CD14-positive monocyte (primary cell): Measurements from ENCODE around the gene CDYL2. TPM values are rescaled to one million over a fixed set of nuclear protein-coding genes. Genes with fewer than 3 reads are reported as not detected.

Source experiments
- DNase-seq, 3 donors: peaks; one replicate each; pipeline ENCODE4 v3.0.0-alpha.2; 2011 to 2022
- H2AFZ ChIP-seq: 2 replicates; pipeline ENCODE4 v1.6.0; 2012; ENCODE audit warnings: mild to moderate bottlenecking, low read depth, low read length, inconsistent platforms; ENCODE audit not compliant: insufficient read depth, poor library complexity, severe bottlenecking
- H3K27ac ChIP-seq, 2 donors: 1 replicate in 1 of 2; 2 replicates in 1 of 2; pipeline ENCODE4 v1.5.1; 2012 to 2013; ENCODE audit warnings: low read length in 2 of 2, control low read depth in 1 of 2, inconsistent platforms in 1 of 2, low read depth in 1 of 2, mild to moderate bottlenecking in 1 of 2
- H3K27me3 ChIP-seq, 2 donors: one replicate each; pipeline versions ENCODE4 v1.6.0 to v1.6.1; 2011 to 2013; ENCODE audit warnings: low read length in 2 of 2; ENCODE audit not compliant: control insufficient read depth in 2 of 2, insufficient read depth in 2 of 2
- H3K36me3 ChIP-seq, 2 donors: replicated peaks in 1 of 2; 1 replicate in 1 of 2; 2 replicates in 1 of 2; pipeline versions ENCODE4 v1.5.1 to v1.6.1; 2012 to 2013; ENCODE audit warnings: low read length in 2 of 2, control low read depth in 1 of 2, inconsistent platforms in 1 of 2, mild to moderate bottlenecking in 1 of 2; ENCODE audit not compliant: insufficient read depth in 2 of 2, control insufficient read depth in 1 of 2
- H3K4me1 ChIP-seq, 2 donors: 1 replicate in 1 of 2; 2 replicates in 1 of 2; pipeline versions ENCODE4 v1.5.1 to v1.6.1; 2012 to 2013; ENCODE audit warnings: low read length in 2 of 2, control low read depth in 1 of 2, inconsistent platforms in 1 of 2, mild to moderate bottlenecking in 1 of 2, moderate library complexity in 1 of 2; ENCODE audit not compliant: insufficient read depth in 2 of 2, control insufficient read depth in 1 of 2
- H3K4me2 ChIP-seq: replicated peaks from 2 replicates; pipeline ENCODE3; 2012; ENCODE audit warnings: low read length, moderate library complexity, mild to moderate bottlenecking; ENCODE audit not compliant: poor library complexity, severe bottlenecking; ENCODE audit errors: extremely low read depth
- H3K4me3 ChIP-seq, 3 experiments: fragments of 200-600 bp in 1 of 3; sonication (generic) in 1 of 3; replicated peaks in 1 of 3; 1 replicate in 2 of 3; 2 replicates in 1 of 3; pipeline ENCODE4 v1.5.1; 2011 to 2013; ENCODE audit warnings: low read length in 3 of 3, mild to moderate bottlenecking in 3 of 3, control low read depth in 2 of 3, low read depth in 2 of 3, inconsistent platforms in 1 of 3, moderate library complexity in 1 of 3
- H3K79me2 ChIP-seq: 2 replicates; pipeline ENCODE4 v1.6.0; 2012; ENCODE audit warnings: mild to moderate bottlenecking, control low read depth, inconsistent platforms, low read length, moderate library complexity; ENCODE audit not compliant: insufficient read depth
- H3K9ac ChIP-seq: 2 replicates; pipeline ENCODE4 v1.6.0; 2017; ENCODE audit warnings: low read length, mild to moderate bottlenecking; ENCODE audit not compliant: insufficient read depth, poor library complexity, severe bottlenecking
- H3K9me3 ChIP-seq, 2 donors: replicated peaks in 1 of 2; 1 replicate in 1 of 2; 2 replicates in 1 of 2; pipeline versions ENCODE4 v1.5.1 to v1.6.1; 2012 to 2013; ENCODE audit warnings: low read length in 2 of 2, control low read depth in 1 of 2; ENCODE audit not compliant: control insufficient read depth in 1 of 2, insufficient read depth in 1 of 2
- H4K20me1 ChIP-seq: 2 replicates; pipeline ENCODE4 v1.6.0; 2012; ENCODE audit warnings: mild to moderate bottlenecking, low read length, control low read depth, moderate library complexity; ENCODE audit not compliant: insufficient read depth
- H3K27ac Mint-ChIP-seq, 7 donors: one replicate each; pipeline ENCODE4 v1.8.0; 2020; ENCODE audit warnings: mild to moderate bottlenecking in 7 of 7, mixed read lengths in 7 of 7, moderate library complexity in 6 of 7, inconsistent platforms in 2 of 7
- H3K27me3 Mint-ChIP-seq, 3 donors: one replicate each; pipeline ENCODE4 v1.8.0; 2021 to 2022; ENCODE audit warnings: low read depth in 3 of 3, mild to moderate bottlenecking in 3 of 3, mixed read lengths in 3 of 3, moderate library complexity in 3 of 3, inconsistent platforms in 1 of 3
- H3K36me3 Mint-ChIP-seq, 2 donors: one replicate each; pipeline ENCODE4 v1.8.0; 2020; ENCODE audit warnings: mixed read lengths in 2 of 2, inconsistent platforms in 1 of 2, mild to moderate bottlenecking in 1 of 2
- H3K4me1 Mint-ChIP-seq: one replicate; pipeline ENCODE4 v1.8.0; 2020; ENCODE audit warnings: mild to moderate bottlenecking, mixed read lengths
- H3K4me3 Mint-ChIP-seq, 2 donors: one replicate each; pipeline ENCODE4 v1.8.0; 2020; ENCODE audit warnings: mild to moderate bottlenecking in 2 of 2, mixed read lengths in 2 of 2, moderate library complexity in 1 of 2
- H3K9me3 Mint-ChIP-seq, 7 donors: one replicate each; pipeline ENCODE4 v1.8.0; 2020 to 2022; ENCODE audit warnings: mixed read lengths in 7 of 7, mild to moderate bottlenecking in 6 of 7, moderate library complexity in 6 of 7, inconsistent platforms in 2 of 7
- CTCF ChIP-seq: fragments of 200-600 bp; IDR thresholded peaks from one replicate; pipeline ENCODE4 v1.8.0; 2022; ENCODE audit warnings: antibody characterized with exemption, mild to moderate bottlenecking
- WGBS: methylation state at CpG from one replicate; pipeline ENCODE4 v1.1.5; 2013; ENCODE audit warnings: missing lambda C conversion rate; ENCODE audit not compliant: insufficient coverage; 5-methylcytosine and 5-hydroxymethylcytosine counted together
- intact Hi-C, 2 donors: fragments of 100-400 bp; cut with micrococcal nuclease; formaldehyde crosslinking; loops; one replicate each; pipeline versions ENCODE4 v1.15.0 to v1.15.1; 2023
- polyA plus RNA-seq, 3 donors: library from polyadenylated mRNA; depleted of rRNA in 1 of 3; unstranded in 2 of 3; stranded (reverse) in 1 of 3; fragments of 300-500 nt in 2 of 3; fragments of >200 nt in 1 of 3; fragmentation: Illumina TruSeq in 2 of 3; gene quantifications; 1 replicate in 2 of 3; 2 replicates in 1 of 3; pipeline ENCODE4 v1.2.3, GENCODE V29; 2012 to 2021

The CDYL2 gene
- polyA plus RNA-seq, 3 donors, result 0.42 to 2.6 (median 0.93) TPM

DNA sequence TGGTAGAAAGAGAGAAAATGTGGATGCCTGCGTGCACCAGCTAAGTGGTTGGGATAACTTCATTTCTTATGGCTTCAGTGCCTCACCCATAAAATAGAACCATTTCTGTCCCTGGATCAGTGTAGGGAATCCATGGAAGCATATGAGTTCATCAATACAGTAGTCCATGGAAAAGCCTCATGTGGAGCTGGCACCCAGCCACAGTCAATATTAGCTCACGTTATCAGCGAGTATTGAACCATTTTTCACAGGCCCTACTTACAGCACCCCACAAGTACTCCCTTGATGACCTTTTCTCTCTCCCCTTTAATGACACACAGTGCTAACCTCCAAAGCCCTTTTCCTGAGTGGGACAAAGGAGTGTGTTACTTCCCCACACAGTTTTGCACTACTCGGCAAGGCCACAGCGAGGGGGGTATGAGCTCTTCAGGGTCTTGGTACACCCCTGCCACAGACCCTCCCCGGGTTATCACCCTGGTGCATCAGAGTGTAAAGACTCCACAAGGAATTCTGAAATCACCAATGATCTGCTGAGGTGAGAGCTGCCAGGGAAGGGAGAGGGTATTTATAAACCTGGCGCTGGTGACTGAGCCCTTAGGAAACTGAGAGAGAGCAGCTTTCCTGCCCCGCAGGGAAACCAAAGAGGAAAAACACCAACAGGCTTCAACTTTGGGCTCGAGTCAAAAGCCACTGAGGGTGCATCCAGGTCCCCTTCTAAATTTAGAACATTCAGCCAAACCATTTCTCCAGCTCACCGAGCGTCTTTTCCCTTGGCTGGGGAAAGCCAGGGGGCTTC is 226.7 kb downstream of the CDYL2 start:
- no peaks in the 10 kb centered on the region for H3K4me1 Mint-ChIP-seq
- Histone ChIP-seq H3K36me3 (no peaks in the 10 kb centered on the region), H3K9ac (no peak overlapping the region), H3K27ac (no peak overlapping the region), H3K4me3 (no peak overlapping the region), H3K9me3 (peaks cover 0 to 2% of the 10 kb centered on the region in 2 donors), H2AFZ (no peak overlapping the region), H4K20me1 (no peaks in the 10 kb centered on the region), H3K4me2 (no peak overlapping the region), H3K79me2 (no peaks in the 10 kb centered on the region), H3K27me3 (no peaks in the 10 kb centered on the region), H3K4me1 (no peaks in the 10 kb centered on the region)
- DNase-seq, result no peak
- intact Hi-C loops, result no loop called here
- TF ChIP-seq CTCF, result no peak
- peaks cover 0 to 5% (median 5%) of the 10 kb centered on the region in 3 donors for H3K27me3 Mint-ChIP-seq
- no peaks in the 10 kb centered on the region for H3K36me3 Mint-ChIP-seq
- WGBS, result 100% methylated on average over 5 of the region's 11 CpGs
- H3K9me3 Mint-ChIP-seq, result peaks cover 0 to 3% (median 2%) of the 10 kb centered on the region in 7 donors
- H3K4me3 Mint-ChIP-seq, result no peak overlapping the region
- H3K27ac Mint-ChIP-seq, result no peak overlapping the region

DNA sequence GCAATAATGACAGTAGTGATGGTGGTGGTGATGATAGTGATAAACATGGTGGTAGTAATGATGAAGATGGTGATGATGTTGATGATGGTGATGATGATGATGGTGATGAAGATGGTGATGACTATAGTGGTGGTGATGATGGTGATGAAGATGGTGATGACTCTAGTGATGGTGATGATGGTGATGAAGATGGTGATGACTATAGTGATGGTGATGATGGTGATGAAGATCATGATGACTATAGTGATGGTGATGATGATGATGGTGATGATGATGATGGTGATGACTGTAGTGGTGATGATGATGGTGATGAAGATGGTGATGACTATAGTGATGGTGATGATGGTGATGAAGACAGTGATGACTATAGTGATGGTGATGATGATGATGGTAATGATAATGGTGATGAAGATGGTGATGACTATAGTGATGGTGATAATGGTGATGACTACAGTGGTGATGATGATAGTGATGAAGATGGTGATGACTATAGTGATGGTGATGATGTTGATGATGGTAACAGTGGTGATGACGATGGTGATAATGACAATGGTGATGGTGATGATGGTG is 228.0 kb downstream of the CDYL2 start:
- peaks cover 0 to 5% (median 5%) of the 10 kb centered on the region in 3 donors for H3K27me3 Mint-ChIP-seq
- Histone ChIP-seq H4K20me1 (no peaks in the 10 kb centered on the region), H3K9me3 (peaks cover 0 to 2% of the 10 kb centered on the region in 2 donors), H3K27ac (no peak overlapping the region), H3K4me1 (no peaks in the 10 kb centered on the region), H3K4me3 (no peak overlapping the region), H2AFZ (no peak overlapping the region), H3K36me3 (no peaks in the 10 kb centered on the region), H3K79me2 (no peaks in the 10 kb centered on the region), H3K27me3 (no peaks in the 10 kb centered on the region), H3K4me2 (no peak overlapping the region), H3K9ac (no peak overlapping the region)
- no peak overlapping the region for H3K4me3 Mint-ChIP-seq
- no peak for DNase-seq
- no peaks in the 10 kb centered on the region for H3K36me3 Mint-ChIP-seq
- intact Hi-C loops, result no loop called here
- H3K4me1 Mint-ChIP-seq, result no peaks in the 10 kb centered on the region
- H3K27ac Mint-ChIP-seq, result no peak overlapping the region
- WGBS, result 89% methylated on average over 1 of the region's 1 CpG
- H3K9me3 Mint-ChIP-seq, result peaks cover 0 to 4% (median 2%) of the 10 kb centered on the region in 7 donors
- TF ChIP-seq CTCF, result no peak
